Gastroesophageal sphincter (tissue), 4 donors: ENCODE data around the gene MAPK1IP1L. TPM values are rescaled to one million over a fixed set of nuclear protein-coding genes. Genes with fewer than 3 reads are reported as not detected.

Experiments used
- ATAC-seq: fragments of 150-250 bp; one replicate; pipeline ENCODE4 v1.9.1; 2016; ENCODE audit warnings: mild to moderate bottlenecking, moderate library complexity
- H3K27ac ChIP-seq, 4 donors: fragments of 200-600 bp; sonication (generic) in 3 of 4; 1 replicate in 3 of 4; 2 replicates in 1 of 4; pipeline ENCODE4 v1.5.1; 2016 to 2019
- H3K27me3 ChIP-seq: fragments of 200-600 bp; sonication (generic); one replicate; pipeline ENCODE4 v1.5.1; 2019
- H3K36me3 ChIP-seq, 2 donors: fragments of 200-600 bp; sonication (generic); one replicate each; pipeline ENCODE4 v1.5.1; 2019; ENCODE audit warnings: control low read depth in 1 of 2
- H3K4me1 ChIP-seq, 3 donors: fragments of 200-600 bp; sonication (generic); 1 replicate in 2 of 3; 2 replicates in 1 of 3; pipeline ENCODE4 v1.5.1; 2016 to 2019; ENCODE audit warnings: control low read depth in 2 of 3
- H3K4me3 ChIP-seq, 2 donors: fragments of 200-600 bp; sonication (generic); one replicate each; pipeline ENCODE4 v1.5.1; 2019; ENCODE audit warnings: mild to moderate bottlenecking in 1 of 2, moderate library complexity in 1 of 2
- H3K9me3 ChIP-seq, 3 donors: fragments of 200-600 bp; sonication (generic); one replicate each; pipeline ENCODE4 v1.5.1; 2017 to 2019; ENCODE audit warnings: control low read depth in 2 of 3
- EP300 ChIP-seq: sonication (generic); formaldehyde crosslinking; IDR thresholded peaks from one replicate; pipeline ENCODE4 v1.6.1; 2017; ENCODE audit warnings: antibody characterized with exemption, mild to moderate bottlenecking
- POLR2A ChIP-seq, 2 donors: fragments of 450-650 bp; IDR thresholded peaks; one replicate each; pipeline ENCODE4 v1.6.1; 2017; ENCODE audit warnings: antibody characterized with exemption in 2 of 2, mild to moderate bottlenecking in 2 of 2, moderate library complexity in 1 of 2
- POLR2AphosphoS5 ChIP-seq: sonication (generic); formaldehyde crosslinking; IDR thresholded peaks from one replicate; pipeline ENCODE4 v1.6.1; 2017; ENCODE audit warnings: antibody characterized with exemption
- WGBS, 2 donors: methylation state at CpG; one replicate each; pipeline ENCODE4 v1.1.5; 2018; ENCODE audit warnings: low coverage in 1 of 2; 5-methylcytosine and 5-hydroxymethylcytosine counted together
- total RNA-seq, 4 donors: library from RNA; depleted of rRNA; stranded (reverse); fragments of >200 nt; gene quantifications; one replicate each; pipeline ENCODE4 v1.1.0, GENCODE V29; 2016
- TF ChIP-seq, protein P1 (sequence below), 4 experiments: fragments of 200-600 bp in 2 of 4; fragments of 450-650 bp in 2 of 4; sonication (generic) in 1 of 4; IDR thresholded peaks; one replicate each; pipeline ENCODE4 v1.5.1; 2017 to 2019; ENCODE audit warnings: antibody characterized with exemption in 4 of 4, mild to moderate bottlenecking in 2 of 4, moderate library complexity in 2 of 4

Gene MAPK1IP1L
- total RNA-seq, 4 donors from 2014 or later: 65.5 to 92.3 (median 73.5) TPM

DNA sequence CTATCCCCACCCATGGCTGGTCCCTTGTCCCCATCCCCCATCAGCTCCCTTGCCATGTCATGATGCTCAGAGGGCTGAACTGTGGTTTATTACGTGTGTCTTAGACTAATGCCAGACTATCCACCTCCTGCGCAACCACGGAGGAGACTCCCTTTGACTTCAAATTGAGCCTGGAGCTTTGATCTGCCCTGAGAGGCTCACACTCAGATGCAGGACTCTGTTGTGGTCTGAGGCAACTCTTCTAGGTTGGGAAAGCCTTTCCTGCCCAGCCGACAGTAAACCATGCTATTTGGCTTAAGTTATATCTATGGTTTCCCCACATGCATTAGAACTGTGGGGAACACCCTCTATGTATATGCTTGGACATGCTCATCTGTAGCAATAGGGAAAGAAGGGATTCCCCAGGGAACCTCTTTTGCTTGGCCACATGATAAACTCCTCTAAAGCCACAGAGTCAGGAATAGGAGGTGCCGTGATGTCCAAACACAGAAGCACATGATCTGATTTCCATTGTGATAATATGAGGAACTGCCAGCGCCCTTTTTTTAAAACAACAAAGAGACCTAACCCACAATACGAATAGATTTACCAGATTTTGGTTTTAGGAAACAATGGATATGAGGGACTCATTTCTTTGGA, 66.5 kb downstream of the MAPK1IP1L start:
- peak overlapping the region; percentile 21 to 69 (median 60) for H3K27ac ChIP-seq
- no peaks in the 10 kb centered on the region for H3K9me3 ChIP-seq
- TF ChIP-seq EP300: no peak
- TF ChIP-seq, protein P1, sequence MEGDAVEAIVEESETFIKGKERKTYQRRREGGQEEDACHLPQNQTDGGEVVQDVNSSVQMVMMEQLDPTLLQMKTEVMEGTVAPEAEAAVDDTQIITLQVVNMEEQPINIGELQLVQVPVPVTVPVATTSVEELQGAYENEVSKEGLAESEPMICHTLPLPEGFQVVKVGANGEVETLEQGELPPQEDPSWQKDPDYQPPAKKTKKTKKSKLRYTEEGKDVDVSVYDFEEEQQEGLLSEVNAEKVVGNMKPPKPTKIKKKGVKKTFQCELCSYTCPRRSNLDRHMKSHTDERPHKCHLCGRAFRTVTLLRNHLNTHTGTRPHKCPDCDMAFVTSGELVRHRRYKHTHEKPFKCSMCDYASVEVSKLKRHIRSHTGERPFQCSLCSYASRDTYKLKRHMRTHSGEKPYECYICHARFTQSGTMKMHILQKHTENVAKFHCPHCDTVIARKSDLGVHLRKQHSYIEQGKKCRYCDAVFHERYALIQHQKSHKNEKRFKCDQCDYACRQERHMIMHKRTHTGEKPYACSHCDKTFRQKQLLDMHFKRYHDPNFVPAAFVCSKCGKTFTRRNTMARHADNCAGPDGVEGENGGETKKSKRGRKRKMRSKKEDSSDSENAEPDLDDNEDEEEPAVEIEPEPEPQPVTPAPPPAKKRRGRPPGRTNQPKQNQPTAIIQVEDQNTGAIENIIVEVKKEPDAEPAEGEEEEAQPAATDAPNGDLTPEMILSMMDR (IDR thresholded peaks at IDR 0.05): no peak
- no peak for TF ChIP-seq POLR2A (IDR thresholded peaks at IDR 0.05)
- no peak for TF ChIP-seq POLR2AphosphoS5
- H3K27me3 ChIP-seq: no peaks in the 10 kb centered on the region
- 65 to 83% methylated on average over 5 to 7 of the region's 7 CpGs for WGBS, 2 donors
- no peaks in the 10 kb centered on the region for H3K36me3 ChIP-seq
- peak; percentile 37 for ATAC-seq
- peaks cover 0 to 40% (median 5%) of the 10 kb centered on the region in 3 donors for H3K4me1 ChIP-seq
- H3K4me3 ChIP-seq: no peak overlapping the region

DNA sequence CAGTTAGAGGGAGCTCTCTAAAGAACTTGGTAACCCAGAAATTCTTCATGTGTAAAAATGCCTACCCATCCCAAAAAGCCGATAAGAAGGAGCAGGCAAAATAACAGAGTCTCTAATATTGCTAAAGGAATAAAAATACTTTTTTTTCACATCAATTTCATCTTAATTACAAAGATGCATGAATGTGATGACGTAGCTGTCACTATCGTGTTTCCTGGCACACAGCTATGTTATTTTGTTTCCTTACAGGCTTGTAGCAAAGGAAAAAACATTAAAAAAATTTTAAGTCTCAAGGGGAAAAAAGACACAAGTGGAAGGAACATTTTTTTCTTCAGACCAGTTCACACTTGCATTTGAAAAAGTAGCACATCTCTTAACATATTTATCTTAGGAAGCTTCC, 67.3 kb downstream of the MAPK1IP1L start:
- 37 to 47% methylated on average over 2 to 3 of the region's 3 CpGs for WGBS, 2 donors
- peak overlapping the region; percentile 21 to 69 (median 60) for H3K27ac ChIP-seq
- ATAC-seq: no peak

More for the DNA sequence above, 67.3 kb downstream of the MAPK1IP1L start:
- H3K36me3 ChIP-seq: no peaks in the 10 kb centered on the region
- TF ChIP-seq, protein P1 (IDR thresholded peaks at IDR 0.05): no peak
- TF ChIP-seq EP300 (no peak), POLR2A (IDR thresholded peaks at IDR 0.05) (no peak), POLR2AphosphoS5 (no peak)
- H3K4me3 ChIP-seq: no peak overlapping the region
- no peaks in the 10 kb centered on the region for H3K9me3 ChIP-seq
- H3K27me3 ChIP-seq: no peaks in the 10 kb centered on the region
- peaks cover 0 to 45% (median 5%) of the 10 kb centered on the region in 3 donors for H3K4me1 ChIP-seq

Other genes with a start within 250 kb of the MAPK1IP1L start
- gene GCH1, start 148.8 kb upstream of the MAPK1IP1L start, total RNA-seq: 1 to 10 TPM; 2.2 to 5.0 (median 3.7) TPM
- 1 to 10 TPM in 2 of 4 donors, under 1 TPM in 2; 0.47 to 5.3 (median 2.2) TPM for gene WDHD1, start 24.5 kb upstream of the MAPK1IP1L start, total RNA-seq
- gene SOCS4, start 24.4 kb upstream of the MAPK1IP1L start, total RNA-seq: 10 to 100 TPM; 25.4 to 45.0 (median 37.9) TPM
- 100 to 1,000 TPM; 253 to 467 (median 361) TPM for gene LGALS3, start 77.6 kb downstream of the MAPK1IP1L start, total RNA-seq
- 1 to 10 TPM in 1 of 4 donors, under 1 TPM in 1, not detected in 2; 0.23 to 1.2 TPM for gene DLGAP5, start 139.9 kb downstream of the MAPK1IP1L start, total RNA-seq
- gene FBXO34, start 219.8 kb downstream of the MAPK1IP1L start, total RNA-seq: 10 to 100 TPM; 18.8 to 32.5 (median 21.8) TPM